GM19238 (cell line): Measurements from ENCODE around the gene MBLAC1.
A peak's percentile ranks its signal among the peaks of the same experiment; 100 is the strongest.
"Not testable (repeated sequence)": the region's sequence is repeated elsewhere in the genome, so short reads cannot be mapped to it uniquely, and the experiment has no call there.

Experiments used
- DNase-seq: peaks from one replicate; pipeline ENCODE4 v3.0.0; 2011; ENCODE audit warnings: low spot score; ENCODE audit not compliant: insufficient read length

The MBLAC1 gene

DNA sequence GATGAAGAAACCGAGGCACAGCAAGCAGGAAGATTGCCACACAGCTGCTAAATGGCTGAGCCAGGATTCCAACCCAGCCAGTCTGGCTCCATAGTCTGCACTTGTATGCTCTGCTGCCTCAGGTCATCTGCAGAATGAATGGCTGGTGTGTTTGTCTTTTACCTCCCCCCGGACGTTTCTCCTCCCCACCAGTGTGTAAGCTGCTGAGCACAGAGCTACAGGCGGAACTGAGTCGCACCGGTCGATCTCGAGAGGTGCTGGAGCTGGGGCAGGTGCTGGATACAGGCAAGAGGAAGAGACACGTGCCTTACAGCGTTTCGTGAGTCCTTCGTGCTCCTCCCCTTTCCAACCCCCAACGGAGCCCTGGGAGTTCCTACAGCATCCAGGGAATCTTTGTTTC, 4.7 kb upstream of the MBLAC1 start:
- no peak for DNase-seq

DNA sequence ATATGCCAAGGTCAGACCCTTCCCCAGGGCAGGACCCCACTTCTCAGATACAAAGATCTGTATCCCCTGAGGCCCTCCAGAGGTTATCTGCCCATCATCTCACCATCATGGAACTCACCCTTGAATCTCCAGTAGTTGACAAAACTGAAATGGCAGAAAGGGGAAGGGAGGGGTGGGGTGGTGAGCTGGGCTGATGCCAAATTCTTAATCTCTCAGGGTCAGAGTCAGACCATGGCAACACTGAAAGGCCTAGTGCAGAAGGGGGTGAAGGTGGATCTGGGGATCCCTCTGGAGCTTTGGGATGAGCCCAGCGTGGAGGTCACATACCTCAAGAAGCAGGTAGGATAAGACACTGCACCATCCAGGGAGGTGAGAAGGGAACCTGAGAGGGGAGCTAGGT, 4.2 kb upstream of the MBLAC1 start:
- DNase-seq, result no peak

DNA sequence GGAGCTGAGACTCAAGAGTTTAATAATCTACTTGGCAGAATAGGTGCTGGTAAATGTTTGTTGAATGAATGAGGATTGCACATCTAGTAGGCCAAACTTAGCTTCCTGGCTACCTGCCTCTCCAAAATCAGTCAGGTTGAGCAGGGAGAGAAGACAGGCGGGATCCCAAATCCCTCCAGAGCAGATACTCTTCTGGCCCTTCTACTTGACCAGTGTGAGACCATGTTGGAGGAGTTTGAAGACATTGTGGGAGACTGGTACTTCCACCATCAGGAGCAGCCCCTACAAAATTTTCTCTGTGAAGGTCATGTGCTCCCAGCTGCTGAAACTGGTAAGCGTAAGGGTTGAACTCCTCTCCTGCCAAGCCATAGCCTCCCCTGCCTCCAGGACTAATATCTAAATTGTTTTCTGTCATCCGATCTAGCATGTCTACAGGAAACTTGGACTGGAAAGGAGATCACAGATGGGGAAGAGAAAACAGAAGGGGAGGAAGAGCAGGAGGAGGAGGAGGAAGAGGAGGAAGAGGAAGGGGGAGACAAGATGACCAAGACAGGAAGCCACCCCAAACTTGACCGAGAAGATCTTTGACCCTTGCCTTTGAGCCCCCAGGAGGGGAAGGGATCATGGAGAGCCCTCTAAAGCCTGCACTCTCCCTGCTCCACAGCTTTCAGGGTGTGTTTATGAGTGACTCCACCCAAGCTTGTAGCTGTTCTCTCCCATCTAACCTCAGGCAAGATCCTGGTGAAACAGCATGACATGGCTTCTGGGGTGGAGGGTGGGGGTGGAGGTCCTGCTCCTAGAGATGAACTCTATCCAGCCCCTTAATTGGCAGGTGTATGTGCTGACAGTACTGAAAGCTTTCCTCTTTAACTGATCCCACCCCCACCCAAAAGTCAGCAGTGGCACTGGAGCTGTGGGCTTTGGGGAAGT, 2.2 kb upstream of the MBLAC1 start:
- no peak for DNase-seq

DNA sequence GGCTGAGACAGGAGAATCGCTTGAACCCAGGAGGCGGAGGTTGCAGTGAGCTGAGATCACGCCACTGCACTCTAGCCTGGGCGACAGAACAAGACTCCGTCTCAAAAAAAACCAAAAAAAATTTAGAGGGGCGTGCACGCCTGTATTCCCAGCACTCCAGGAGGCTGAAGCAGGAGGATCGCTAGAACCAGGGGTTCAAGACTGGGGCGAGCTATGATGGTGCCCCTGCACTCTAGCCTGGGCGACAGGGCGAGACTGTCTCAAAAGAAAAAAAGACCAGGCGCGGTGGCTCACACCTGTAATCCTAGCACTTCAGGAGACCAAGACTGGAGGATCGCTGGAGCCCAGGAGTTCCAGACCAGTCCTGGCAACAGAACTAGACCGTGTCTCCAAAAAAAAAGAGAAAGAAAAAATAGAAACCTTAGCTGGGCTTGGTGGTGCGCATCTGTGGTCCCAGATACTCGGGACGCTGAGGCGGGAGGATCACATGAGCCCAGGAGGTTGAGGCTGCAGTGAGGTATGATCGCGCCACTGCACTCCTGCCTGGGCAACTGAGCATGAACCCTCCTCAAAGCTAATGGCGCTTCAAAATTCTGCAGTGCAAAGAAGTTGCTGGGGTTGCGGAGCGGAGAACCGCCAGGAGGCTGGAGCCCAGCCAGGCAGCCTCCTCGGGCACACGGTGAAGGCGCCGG, 382 bp upstream of the MBLAC1 start:
- no peak for DNase-seq

DNA sequence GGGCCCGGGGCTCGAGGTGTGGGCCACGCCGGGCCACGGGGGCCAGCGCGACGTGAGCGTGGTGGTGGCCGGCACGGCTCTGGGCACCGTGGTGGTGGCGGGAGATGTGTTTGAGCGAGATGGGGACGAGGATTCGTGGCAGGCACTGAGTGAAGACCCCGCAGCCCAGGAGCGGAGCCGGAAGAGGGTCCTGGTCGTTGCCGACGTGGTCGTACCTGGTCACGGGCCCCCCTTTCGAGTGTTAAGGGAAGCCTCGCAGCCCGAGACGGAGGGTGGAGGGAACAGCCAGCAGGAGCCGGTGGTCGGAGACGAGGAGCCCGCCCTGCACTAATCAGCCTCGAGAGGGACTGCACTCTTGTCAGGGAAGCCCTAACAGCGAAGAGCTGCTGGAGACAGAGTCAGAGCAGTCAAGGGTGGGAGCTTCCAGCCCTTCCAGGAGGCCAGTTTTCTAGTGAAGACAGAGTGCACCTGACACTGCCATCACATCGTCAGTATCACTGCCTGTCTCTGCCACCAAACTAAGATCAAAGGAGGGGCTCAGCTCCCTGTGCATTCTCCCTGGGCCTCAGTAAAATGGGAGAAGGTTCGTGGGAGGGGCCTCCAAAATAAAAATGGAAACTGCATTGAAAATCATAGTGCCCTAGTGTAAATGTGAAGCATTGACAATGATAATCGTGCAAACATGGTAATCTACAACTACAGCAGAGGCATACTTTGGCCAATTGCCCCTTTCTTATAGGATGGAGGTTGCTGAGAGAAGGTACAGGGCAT, 1.3 kb downstream of the MBLAC1 start:
- no peak for DNase-seq

DNA sequence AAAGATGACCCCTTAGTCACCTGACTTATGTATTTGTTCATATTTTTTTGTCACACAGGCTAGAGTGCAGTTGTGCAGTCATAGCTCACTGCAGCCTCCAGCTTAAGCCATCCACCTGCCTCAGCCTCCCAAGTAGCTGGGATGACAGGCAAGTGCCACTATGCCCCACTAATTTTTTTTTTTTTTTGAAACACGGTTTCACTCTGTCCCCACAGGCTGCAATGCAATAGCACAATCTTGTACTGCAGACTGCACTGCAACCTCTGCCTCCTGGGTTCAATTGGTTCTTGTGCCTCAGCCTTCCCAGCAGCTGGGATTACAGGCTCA, 1.8 kb downstream of the MBLAC1 start:
- DNase-seq, result no peak

DNA sequence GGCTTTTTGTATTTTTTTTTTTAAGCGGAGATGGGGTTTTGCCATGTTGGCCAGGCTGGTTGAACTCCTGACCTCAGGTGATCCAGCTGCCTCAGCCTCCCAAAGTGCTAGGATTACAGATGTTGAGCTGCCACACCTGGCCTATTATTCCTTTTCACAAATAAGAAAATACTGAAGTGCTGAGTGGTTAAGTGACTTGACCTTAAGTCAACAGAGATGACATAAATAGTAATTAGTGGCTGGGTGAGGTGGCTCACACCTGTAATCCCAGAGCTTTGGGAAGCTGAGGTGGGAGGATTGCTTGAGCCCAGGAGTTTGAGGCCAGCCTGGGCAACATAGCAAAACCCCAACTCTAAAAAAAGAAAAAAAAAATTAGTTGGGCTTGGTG, 3.4 kb downstream of the MBLAC1 start:
- DNase-seq, result not testable (repeated sequence)

DNA sequence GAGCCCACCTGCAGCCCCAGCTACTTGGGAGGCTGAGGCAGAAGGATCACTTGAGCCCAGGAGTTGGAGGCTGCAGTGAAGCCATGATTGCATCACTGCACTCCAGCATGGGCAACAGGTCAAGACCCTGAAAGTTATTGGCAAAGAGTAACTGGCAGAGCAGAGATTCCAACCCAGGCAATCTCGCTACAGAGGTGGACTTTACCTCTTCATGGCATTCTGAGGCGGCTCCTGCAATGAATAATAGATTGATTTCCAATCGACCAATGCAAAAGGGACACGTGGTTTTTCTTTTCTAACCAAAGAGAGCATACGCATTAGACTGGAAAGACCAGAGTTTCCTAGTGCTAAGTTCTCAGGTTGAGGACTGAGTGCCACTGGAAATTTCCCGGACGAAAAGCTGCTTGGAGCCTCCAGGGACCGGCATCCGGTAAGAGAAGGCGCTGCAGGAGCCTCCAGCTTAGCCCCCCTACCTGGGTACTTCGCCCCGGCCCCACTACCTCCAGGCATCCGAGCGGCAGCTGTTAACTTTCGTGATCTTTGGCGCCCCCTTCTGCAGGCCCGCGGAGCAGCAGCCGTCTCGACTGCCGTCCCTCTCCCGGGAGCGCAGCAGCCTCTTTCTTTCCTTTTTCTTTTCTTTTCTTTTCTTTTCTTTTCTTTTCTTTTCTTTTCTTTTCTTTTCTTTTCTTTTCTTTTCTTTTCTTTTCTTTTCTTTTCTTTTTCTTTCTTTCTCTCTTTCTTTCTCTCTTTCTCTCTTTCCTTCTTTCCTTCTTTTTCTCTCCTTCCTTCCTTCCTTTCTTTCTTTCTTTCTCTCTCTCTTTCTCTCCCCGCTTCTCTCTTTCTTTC, 4.1 kb downstream of the MBLAC1 start:
- DNase-seq, result peak; percentile 71

DNA sequence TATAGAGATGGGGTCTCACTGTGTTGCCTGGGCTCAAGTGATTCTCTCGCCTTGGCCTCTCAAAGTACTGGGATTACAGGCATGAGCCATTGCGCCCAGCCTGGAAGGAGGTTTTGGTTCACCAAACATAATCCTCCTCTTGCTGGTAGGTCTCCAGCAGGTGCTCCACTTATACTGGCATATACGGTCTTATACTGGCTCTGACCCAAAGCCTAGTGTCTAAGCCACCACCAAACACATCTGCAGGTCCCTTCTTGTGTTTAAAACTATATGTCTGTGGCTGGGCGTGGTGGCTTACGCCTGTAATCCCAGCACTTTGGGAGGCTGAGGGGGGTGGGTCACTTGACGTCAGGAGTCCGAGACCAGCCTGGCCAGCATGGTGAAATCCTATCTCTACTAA, 5.4 kb downstream of the MBLAC1 start:
- DNase-seq, result no peak

DNA sequence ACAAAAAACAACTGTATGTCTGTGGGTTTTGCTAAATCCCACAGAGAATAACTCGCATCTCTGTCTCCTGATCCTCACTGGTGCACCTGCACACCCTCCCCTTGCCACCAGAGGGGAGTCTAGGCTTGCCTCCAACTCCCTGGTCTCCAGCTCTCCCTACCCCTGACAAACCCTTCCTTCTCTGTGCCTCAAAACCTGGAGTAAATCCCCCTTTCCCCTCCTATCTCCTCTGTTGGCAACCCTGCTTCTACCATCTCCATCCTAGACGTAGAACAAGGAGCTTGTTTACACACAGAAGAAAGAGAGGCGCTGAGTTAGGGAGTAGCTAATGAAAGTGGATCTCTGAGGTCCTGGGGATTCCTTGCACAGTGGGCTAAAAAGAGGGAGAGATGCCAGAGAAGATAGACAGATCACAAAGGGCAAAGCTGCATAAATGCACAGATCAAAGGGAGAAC, 6.0 kb downstream of the MBLAC1 start:
- no peak for DNase-seq

DNA sequence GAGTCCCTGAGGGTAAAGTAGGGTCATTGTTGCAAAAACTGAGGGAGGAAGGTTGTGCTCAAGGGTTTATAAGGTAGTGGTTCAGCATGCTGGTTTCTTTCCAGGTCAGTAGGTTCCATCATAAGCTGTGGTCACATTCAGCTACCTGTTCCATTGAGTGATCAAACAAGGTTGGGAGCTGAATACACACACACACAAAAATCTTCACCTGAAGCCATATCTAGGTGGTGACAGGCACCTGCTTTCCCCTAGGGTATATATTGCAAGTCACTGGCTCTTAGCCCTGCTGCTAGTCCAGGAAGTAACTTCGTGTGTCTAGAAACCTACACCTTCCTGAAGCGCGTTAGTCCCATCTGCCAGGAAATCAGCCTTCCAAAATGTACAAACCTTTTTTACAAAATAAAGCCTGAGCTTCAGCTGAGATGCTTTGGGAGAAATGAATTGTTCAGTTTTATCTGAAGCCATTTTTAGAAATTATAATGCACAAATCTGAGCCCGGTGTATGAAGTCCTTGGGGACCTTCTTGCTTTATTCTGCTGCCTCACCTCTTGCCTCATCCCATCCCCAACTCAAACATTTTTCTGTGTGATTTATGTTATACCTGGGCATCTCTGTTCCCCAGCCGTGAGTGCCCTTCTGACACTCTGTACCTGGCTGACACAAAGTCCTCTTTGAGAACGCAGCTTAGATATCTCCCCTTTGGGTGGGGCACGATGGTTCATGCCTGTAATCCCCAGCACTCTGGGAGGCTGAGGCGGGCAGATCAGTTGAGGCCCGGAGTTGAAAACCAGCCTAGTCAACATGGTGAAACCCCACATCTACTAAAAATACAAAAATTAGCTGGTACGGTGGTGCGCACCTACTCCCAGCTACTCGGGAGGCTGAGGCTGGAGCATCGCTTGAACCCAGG, 11.3 kb downstream of the MBLAC1 start:
- DNase-seq, result no peak

DNA sequence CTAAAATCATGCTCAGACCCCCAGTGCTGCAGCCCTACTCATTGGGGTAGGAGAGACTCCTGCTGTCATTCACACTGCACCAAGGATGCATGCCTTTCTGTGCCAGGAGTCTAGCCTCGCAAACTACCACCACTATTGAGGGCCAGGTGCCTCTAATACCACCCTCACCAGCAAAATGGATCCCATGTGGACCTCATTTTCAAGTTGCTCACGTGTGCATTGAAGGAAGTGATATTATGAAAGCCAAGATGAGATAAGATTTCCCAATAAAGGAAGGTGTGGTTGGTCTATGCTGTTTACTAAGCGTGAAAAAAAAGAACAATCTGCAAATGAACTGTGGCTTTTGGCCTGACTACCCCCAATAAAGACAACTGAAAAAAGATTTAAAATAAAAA, 14.8 kb downstream of the MBLAC1 start:
- DNase-seq, result no peak

DNA sequence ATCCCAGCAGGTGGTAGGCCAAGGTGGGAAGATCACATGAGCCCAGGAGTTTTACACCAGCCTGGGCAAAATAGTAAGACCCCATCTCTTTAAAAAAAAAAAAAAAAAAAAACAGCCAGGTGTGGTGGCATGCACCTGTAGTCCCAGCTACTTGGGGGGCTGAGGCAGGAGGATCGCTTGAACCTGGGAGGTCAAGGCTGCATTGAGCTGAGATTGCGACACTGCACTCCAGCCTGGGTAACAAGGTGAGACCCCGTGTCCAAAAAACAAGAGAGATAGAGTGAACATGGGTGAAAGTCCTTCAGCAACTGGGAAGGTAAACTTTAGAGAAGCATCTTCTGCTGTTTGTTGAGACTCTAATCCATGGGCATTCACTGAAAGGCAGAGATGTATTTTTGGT, 15.7 kb downstream of the MBLAC1 start:
- DNase-seq, result no peak

DNA sequence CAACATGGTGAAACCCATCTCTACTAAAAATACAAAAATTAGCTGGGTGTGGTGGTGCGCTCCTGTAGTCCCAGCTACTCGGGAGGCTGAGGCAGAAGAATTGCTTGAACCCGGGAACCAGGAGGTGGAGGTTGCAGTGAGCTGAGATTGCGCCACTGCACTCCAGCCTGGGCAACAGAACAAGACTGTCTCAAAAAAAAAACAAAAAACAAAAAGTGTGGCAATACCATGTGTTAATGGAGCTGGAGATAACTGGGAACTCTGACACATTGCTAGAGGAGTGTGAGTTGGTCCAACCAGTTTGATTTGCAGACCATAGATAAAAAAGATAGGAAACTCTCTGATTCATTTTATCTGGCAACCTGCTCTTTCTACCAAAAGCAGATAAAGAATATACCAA, 19.6 kb downstream of the MBLAC1 start:
- not testable (repeated sequence) for DNase-seq

DNA sequence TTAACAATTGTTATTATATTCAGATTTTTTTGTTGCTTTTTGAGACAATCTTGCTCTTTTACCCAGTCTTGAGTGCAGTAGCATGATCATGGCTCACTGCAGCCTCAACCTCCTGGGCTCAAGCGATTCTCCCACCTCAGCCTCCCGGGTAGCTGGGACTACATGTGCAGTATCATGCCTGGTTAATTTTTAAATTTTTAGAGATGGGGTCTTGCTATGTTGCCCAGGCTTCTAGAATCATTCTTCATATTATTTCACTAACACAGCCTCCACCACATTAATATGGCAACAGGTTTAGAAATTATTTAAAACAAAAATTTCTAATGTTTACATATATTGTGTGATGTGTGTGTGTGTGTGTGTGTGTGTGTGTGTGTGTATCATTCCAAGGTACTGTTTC, 20.5 kb downstream of the MBLAC1 start:
- no peak for DNase-seq

DNA sequence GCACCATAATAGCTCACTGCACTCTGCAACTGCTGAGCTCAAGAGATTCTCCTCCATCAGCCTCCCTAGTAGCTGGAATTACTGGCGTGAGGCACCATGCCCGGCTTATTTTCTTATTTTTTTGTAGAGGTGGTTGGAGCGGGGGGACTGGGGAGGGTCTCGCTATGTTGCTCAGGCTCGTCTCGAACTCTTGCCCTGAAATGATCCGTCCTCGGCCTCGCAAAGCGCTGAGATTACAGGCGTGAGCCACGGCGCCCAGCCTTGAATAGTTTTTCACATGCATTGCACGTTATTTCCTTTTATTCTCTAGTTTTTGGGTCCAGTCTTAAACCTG, 21.4 kb downstream of the MBLAC1 start:
- no peak for DNase-seq

DNA sequence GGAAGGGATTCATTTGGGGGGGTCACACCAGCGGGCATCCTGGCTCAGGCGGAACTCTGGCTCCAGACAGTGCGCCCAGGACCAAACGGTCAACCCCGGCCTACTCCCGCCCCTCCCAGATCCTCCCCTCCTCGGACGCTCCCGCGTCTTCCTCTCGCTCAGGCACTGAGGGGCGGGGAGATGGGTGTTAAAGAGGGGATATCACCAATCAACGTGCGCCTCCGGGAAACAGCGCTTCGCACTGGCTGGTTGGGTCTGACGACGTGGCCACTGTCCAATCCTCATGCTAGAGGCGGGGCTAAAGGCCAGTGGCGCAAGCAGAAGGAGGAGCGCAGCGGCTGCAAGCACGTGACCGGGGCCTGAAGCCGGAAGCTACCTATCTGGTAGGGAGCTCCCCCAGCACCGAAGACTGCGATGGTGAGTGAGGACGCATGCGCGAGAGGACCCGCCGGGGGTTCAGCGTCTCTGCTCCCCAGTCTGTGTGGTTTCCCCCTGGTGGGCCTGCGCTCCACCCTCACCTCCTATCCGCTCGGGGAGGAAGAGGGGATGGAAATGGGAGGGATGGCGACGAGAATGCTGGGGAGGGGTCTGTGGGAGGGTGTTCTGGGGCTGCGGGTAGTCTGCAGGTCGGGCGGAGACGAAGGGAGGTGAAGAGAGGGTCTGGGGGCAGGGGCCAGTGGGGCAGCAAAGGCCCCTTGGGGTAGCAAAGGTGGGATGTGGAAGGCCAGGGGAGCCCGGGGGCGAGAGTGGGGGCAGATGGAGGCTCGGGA, 22.0 kb downstream of the MBLAC1 start, which contains the start of gene LAMTOR4:
Gene LAMTOR4 (plus strand): TSS at position 360 of the 770 bp plus-strand sequence. CDS start 55 bp downstream, at position 415.
- DNase-seq, result peak; percentile 98

DNA sequence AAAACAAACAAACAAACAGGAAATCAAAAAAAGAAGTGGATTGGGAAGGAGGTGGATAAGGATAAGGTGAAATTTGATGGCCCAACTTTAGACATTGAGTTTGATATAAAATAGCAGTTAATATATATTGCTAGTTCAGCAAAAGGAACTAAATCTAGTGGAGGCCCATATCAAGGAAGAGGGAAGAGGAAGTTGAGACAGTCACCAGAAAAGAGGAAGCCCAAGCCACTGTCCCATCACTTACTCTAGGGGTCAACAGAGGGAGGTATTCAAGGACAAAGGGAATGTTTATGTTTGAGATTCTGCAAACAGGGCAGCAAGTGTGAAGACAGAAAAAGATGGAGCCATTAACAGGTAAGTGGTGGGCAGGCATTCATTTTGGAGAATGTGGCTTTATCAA, 25.6 kb downstream of the MBLAC1 start:
- DNase-seq, result no peak

DNA sequence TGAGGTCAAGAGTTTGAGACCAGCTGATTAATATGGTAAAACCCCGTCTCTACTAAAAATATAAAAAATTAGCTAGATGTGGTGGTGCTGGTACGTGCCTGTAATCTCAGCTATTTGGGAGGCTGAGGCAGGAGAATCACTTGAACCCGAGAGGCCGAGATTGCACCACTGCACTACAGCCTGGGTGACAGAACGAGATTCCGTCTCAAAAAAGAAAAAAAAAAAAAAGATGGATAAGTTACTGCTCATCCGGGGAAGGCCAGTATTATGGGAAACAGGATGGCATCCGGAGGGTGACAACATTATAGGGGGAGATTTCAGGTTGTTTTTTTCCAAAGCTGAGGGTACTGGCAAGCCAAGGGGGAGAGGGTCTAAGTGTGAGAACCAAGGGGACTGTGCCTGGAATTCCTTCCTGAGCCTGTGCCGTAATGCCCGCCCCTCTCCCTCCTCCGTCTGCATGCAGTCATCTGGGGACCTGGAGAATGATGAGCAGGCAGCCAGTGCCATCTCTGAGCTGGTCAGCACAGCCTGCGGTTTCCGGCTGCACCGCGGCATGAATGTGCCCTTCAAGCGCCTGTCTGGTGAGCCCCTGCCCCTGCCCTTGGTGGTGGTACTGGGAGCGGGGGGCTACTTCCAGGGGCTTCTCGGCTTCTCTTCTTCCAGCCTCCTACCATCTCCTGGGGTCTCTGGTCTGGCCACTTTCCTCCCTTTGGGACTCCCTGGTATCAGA, 26.3 kb downstream of the MBLAC1 start:
- no peak for DNase-seq
